Head of caudate nucleus (tissue), 42 donors: ENCODE data around the gene KIF24.
"Not testable (repeated sequence)": the region's sequence is repeated elsewhere in the genome, so short reads cannot be mapped to it uniquely, and the experiment has no call there.

Experiments
- DNase-seq, 42 donors: peaks; one replicate each; pipeline versions ENCODE4 v3.0.0 to v3.0.0-alpha.2; 2020 to 2021; ENCODE audit warnings: mixed read lengths in 7 of 42
- intact Hi-C: fragments of 100-400 bp; cut with DNase I; formaldehyde crosslinking; loops from one replicate; pipeline ENCODE4 v1.15.0; 2022

The KIF24 gene

DNA sequence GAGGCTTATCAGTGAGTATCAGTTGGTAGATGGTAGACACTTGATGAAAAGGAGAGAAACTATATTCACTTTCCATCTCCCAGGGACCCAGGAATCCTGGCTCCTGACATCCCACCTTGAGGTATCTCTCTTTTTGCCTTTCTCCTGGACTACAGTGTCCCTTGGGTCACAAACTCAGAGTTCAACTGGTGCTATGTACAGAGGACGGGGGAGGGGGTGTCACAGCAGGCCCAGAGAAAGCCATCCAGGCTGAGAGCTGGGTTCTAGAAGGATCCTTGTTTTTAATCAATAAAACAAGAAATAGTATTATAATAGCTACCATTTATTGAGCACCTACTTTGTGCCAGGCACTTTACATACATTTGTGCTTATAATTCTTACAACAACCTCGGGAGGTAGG lies 37.3 kb upstream of the KIF24 start:
- DNase-seq, result peak in 1 of 42 donors; percentile 26
- intact Hi-C loops, result no loop called here

DNA sequence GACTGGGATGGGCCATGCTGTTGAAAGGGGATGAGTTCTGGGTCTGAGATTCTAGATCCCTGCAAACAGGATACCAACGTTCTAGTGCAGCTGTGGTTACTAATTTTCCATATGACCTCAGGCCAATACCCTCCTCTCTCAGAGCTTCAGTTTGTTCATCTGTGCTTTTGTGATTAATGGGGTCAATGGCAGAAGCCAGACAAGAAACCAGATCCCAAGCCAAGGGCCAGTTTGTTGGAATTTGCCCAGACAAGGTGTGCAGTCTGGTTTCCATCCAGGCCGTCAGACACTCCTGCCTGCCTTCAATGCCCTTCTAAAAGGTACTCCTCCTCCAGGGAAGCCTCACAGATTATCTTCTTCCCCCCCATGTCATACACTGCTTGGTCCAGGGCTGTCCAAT lies 36.2 kb upstream of the KIF24 start:
- intact Hi-C loops, result no loop called here
- DNase-seq, result no peak

DNA sequence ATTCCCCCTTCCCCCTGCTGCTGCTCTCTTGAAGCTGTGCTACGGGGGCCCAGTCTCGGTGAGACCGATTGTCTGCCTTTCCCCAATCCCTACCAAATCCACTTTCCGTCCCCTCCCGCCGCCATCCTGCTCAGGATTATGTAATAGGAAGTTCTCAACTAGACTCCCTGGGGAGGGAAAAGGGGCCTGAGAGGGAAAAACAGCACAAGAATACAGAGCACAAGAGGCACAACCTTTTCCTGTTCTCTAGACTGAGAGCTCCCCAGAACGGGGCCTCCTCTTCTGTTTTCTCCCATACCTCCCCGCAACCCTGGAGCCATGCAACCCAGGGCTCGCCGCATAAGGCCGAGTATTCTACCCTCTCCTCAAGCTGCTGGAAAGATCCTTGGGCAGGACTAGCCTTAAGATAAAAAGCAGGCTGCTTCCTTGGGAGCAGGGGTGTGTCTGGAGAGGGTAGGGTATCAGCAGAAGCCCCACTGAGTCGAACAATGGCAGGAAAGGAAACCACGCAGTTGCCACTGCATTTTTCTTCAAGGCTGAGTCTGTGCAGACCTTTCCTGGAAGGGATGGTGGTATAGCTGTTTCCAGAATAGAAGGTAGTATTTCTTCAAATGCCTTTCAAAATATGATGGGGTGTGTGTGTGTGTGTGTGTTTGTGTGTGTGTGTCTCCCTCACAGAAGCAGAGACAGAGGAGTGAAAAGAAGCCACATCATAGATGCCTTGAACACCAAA lies 34.7 kb upstream of the KIF24 start:
- no peak for DNase-seq
- intact Hi-C loops, result no loop called here

DNA sequence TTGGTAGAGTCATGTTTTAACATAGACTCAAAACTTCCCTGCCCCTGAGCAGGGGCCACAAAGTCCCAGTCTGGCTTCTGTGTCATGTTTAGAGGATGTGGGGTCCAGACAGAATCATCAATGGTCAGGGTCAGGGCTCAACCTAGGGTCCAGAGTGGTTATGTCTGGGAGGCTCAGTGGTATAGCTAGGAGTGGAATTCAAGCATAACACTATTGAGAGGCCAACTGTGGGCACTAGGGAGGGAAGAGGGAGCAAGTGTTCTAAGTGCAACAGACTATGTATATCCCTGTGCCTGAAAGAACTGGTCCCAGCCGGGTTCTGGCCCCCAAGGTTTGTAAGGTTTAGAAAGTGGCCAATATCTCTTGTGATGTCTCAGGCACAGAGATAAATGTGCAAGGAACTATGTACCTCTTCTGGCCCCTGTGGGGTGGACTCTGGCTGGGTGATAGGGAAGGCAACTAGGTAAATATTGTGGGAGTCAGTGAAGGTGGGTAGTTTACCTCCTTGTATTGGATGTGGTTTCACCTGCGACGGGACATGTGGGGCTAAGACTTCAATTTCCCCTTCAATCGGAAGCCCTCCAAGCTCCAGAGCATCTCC lies 33.6 kb upstream of the KIF24 start:
- intact Hi-C loops, result no loop called here
- DNase-seq, result peak in 2 of 42 donors; percentile 8

DNA sequence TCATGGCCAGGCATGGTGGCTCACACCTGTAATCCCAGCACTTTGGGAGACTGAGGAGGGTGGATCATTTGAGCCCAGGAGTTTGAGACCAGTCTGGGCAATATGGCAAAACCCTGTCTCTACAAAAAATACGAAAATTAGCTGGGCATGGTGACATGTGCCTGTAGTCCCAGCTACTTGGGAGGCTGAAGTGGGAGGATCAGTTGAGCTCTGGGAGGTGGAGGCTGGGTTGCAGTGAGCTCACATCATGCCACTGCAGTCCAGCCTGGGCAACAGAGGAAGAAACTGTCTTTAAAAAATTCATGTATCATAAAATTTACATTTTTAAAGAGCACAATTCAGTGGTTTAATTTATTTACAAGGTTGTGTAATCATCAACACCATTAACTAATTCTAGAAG lies 23.9 kb upstream of the KIF24 start:
- DNase-seq, result peak in 1 of 42 donors; percentile 0
- intact Hi-C loops, result not testable (repeated sequence)

DNA sequence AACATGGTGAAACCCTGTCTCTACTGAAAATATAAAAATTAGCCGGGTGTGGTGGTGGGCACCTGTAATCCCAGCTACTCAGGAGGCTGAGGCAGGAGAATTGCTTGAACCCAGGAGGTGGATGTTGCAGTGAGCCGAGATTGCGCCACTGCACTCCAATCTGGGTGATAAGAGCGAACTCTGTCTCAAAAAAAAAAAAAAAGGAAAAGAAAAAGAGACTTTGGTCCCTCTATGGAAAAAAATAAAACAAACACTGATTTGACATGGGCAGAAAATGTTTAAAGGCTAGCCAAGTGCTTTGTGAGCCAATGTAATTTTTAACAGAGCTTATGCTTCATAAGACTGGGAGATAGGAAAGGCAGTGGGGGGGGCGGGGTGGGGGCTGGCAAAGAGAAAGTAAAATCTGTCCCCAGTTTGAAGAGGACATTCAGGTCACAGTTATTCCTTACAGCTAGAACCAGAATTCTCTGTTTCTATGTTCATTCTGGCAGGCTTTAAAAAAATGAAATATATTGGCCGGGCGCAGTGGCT lies 23.1 kb upstream of the KIF24 start:
- peak in 1 of 42 donors; percentile 5 for DNase-seq
- intact Hi-C loops, result not testable (repeated sequence)

DNA sequence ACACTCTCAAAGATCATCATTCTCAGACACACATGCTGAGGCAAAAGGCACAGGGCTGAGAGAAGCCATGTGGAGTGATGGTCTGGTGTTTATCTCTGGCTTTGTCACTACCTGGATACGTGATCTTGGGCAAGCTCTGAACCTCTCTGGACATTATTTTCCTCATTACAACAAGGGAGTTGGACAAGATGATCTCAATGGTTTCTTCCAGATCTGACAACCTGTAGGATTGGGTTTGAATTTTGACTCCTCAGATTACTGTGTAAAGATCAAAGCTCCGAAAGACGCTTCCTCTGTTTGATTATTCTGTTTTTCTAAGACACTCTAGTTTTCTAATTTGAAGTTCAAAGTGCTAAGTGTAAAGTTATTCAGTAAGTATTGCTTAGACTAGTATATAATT lies 20.3 kb upstream of the KIF24 start:
- no peak for DNase-seq
- intact Hi-C loops, result no loop called here

DNA sequence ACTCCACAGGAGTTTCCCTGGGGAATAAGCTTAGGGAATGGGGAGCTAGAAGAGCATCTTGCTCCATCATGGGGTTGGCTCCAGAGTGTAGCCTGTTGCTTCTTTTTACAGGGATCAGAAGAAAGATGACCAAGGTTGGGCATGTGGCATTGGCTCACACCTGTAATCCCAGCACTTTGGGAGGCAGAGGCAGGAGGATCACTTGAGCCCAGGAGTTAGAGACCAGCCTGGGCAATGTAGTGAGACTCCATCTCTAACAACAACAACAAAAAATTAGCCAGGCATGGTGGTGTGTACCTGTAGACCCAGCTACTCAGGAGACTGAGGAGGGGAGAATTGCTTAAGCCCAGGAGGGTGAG lies 18.7 kb upstream of the KIF24 start:
- DNase-seq, result no peak
- intact Hi-C loops, result no loop called here

DNA sequence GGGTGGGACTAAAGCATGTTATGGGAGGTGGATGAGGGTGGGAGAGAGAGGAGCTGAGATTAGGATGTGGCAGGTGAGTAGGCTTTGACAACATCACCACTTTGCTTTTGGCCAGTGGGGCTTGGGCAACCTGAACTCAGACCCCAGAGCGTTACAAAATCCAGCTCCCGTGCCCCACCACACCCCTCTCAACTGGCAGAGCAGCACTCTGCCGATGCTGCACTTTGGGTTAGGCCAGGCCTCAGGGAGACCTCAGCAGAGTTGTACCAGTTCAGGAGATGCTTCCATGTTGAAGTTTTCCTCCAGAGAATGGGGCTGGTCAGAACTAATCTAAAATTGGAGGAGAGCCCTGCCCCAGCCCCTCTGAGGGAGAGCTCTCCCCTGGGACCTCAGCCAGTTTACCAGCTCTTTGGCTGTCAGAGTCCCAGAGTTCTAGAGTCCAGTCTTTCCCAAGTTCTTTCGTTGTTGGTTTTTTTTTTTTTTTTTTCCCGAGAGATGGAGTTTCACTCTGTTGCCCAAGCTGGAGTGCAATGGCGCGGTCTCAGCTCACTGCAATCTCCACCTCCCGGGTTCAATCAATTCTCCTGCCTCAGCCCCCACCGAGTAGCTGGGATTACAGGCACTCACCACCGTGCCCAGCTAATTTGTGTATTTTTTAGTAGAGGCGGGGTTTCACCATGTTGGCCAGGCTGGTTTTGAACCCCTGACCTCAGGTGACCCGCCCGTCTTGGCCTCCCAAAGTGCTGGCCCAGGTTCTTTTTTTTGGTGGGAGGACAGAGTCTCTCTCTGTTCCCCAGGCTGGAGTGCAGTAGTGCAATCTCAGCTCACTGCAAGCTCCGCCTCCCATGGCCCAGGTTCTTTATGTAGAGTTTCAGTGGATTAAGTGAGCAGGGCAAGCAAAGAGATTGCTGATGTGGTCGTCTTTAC lies 18.1 kb upstream of the KIF24 start:
- DNase-seq, result no peak
- intact Hi-C loops, result no loop called here

DNA sequence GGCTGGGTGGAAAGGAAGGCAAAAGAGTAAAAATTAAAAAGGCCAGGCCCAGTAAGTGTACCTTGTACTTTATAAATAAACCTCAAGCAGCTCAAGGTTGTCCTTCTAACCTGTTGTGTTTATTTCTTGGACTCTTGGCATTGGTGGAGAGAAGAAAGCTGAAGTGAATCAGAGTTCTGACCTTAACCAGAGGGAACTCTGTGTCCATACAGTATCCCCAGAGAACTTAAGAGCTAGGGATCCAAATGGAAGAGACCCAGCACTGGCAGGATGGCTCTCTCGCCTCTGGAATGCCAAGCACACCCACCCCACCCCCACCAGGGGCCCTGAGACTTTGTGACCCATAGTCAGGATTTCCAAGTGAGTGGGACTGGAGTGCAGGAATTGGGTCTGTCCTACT lies 14.5 kb upstream of the KIF24 start:
- DNase-seq, result no peak
- intact Hi-C loops, result no loop called here

DNA sequence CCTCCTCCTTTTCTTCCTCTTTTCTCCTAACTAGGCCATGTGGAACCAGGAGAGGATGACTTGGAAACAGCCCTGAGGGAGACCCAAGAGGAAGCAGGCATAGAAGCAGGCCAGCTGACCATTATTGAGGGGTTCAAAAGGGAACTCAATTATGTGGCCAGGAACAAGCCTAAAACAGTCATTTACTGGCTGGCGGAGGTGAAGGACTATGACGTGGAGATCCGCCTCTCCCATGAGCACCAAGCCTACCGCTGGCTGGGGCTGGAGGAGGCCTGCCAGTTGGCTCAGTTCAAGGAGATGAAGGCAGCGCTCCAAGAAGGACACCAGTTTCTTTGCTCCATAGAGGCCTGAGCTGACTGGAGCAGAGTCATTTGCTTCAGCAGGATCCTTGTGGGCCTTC lies 14.0 kb upstream of the KIF24 start:
- peak in 39 of 42 donors; percentile 22 to 87 (median 62) for DNase-seq
- intact Hi-C loops, result no loop called here

DNA sequence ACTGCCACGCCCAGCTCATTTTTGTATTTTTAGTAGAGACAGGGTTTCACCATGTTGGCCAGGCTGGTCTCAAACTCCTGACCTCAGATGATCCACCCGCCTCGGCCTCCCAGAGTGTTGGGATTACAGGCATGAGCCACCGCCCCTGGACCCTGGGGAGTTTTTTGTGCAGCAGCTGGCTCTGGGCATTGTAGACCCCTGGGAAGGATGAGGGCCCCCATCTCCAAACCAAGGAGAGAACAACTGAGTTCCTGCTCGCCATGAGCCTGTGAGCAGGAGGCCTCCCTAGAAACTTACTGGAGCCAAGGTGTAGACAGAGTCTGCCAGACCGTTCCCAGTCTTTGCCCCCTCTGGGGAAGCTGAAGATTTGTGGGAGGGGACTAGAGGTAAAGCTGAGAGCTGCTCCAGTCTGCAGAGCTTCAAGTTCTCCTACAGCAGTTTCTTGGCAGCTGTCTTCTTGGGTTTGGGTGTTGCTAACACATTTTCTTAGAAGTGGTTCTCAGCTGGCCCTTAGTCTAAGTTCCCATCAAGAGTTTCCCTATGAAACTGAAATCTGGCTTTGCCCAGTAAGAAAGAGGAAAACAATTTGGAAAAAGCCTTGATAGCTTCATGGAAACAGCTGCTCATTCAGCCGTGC lies 12.7 kb upstream of the KIF24 start:
- no peak for DNase-seq
- intact Hi-C loops, result no loop called here

DNA sequence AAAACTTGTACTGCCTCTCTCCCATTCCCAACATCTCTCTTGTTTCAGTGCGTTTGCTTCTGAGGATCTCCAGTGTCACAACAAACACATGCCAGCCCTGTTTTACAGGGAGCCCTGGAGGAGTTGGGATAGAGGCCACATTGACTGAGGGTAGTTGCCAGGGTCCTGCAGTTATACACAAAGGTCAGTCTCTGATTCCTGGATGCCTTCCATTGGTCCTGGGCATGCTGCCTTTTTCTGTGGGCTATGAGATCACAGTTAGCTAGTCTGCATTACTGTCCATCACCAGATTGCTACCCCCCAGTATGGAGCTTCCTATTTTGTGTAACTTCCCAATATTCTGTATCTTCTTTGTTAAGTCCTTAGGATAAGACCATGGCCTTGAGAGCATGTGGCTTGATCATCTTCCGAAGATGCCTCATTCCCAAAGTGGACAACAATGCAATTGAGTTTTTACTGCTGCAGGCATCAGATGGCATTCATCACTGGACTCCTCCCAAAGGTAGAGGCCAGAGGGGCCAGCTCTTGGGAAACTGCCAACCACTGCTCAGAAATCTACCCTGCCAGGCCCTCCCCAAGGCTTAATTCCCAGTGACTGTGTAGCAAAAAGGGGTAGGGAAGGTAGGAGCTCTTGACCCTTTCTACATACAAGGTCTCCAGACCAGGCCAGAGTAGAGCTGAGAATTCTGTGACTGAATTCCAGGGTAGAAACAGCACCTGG lies 9.8 kb upstream of the KIF24 start:
- intact Hi-C loops, result no loop called here
- peak in 32 of 42 donors; percentile 25 to 83 (median 58) for DNase-seq

DNA sequence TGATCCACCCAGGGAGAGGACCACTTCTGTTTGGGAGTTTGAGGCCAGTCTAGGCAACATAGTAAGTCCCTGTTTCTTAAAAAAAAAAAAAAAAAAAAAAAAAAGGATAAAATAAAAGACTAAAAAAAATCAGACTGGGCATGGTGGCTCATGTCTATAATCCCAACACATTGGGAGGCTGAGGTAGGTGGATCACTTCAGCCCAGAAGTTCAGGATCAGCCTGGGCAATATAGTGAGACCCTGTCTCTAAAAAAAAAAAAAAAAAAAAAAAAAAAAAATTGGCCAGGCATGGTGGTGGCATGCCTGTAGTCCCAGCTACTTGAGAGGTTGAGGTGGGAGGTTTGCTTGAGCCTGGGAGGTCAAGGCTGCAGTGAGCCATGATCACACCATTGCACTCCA lies 9.0 kb upstream of the KIF24 start:
- DNase-seq, intact Hi-C loops: not testable (repeated sequence)

DNA sequence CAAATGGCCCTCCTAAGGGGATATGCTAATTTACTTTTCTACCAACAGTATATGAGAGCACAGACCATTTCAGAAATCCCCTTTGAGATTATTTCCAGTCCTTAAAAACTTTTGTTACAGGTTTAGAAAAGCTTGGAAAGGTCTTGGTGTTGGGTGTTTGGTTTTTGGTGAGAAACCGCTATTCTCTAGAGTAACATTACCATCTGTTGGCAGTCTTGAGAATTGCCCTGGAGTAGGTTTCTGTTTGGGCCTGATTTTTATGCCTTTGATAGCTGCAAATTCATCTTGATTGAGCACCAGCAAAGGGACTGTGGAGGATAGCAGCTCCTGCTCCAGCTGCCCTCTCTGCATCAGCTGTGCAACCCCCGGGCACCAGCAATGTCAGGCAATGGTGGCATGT lies 8.3 kb upstream of the KIF24 start:
- DNase-seq, result peak in 1 of 42 donors; percentile 7
- intact Hi-C loops, result no loop called here

DNA sequence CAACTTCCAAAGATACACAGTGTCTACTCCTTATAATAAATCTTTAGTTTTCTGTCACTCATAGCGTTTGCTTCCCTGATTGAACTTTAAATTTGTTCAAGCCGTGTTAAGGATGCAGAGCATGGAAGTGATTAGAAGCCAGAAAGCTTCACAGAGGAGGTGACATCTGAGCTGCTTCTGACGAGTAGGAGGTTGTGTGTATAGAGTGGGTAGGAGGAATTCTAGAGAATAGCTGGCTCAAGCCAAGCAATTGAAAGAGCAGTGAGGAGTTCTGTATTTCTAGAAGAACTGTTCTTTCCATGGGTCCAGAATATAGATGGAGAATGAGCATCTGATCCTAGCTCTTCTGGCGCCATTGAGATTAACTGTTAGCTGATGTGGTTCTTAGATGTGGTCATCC lies 6.3 kb upstream of the KIF24 start:
- intact Hi-C loops, result no loop called here
- DNase-seq, result peak in 7 of 42 donors; percentile 31 to 67 (median 48)

DNA sequence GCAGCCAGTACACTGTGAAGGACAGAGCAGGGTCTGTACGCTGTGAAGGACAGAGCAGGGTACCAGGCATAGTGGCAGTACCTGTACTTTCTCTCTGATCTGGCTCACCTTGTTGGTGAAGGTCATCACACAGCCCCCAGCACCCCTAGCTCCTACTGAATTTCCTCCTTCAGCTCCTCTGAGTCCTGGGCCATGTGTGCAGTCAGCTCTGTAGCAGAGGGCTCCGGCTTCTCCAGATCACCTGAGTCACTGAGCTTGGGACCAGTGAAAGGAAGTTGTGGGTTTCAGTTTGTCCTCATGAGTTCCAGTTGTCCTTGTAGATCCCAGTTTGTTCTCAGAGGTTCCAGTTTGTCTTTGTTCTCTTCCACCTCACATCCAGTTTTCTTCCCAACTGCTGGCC lies 5.8 kb upstream of the KIF24 start:
- DNase-seq, result peak in 4 of 42 donors; percentile 29 to 42 (median 30)
- intact Hi-C loops, result loop anchor here (5.0 kb wide), 1 partner anchor 167 kb away; no protein-coding TSS in a partner anchor

DNA sequence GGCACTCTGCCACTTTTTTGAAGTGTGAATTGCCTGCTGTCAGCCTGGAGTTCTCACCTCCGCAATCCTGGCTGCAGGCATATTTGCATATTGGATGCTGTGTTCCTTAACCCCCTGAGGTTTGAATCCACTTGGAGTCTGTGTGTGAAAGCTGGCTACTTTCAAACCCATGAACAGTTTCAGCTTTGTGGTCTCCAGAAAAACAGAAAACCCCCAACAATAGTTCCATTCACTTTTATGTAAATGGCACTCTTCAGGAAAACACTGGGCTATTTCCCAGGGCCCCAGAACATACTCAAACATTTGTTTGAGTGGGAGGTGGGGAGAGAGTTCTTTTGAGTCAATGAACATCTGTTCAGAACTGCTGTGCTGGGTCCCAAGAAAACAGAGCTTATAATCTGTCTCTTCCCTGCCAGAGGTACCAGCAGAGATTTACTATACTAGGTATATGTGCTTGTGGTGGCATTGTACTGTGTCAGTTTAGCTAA lies 5.3 kb upstream of the KIF24 start:
- intact Hi-C loops, result loop anchor here (5.0 kb wide), 1 partner anchor 168 kb away; no protein-coding TSS in a partner anchor
- peak; percentile 33 to 88 (median 73) for DNase-seq
